ENCODE data around the gene CACNG7.

CACNG7 gene

GRCh38 chr19:53961523-53962356, 52.7 kb downstream of the CACNG7 start:
- peaks cover 21 to 26% of the 10 kb centered on the region in 2 donors for H3K4me1 Mint-ChIP-seq
- H3K27ac Mint-ChIP-seq: peak overlapping the region; percentile 38
- peaks cover 79 to 84% of the 10 kb centered on the region in 2 donors for H3K27me3 Mint-ChIP-seq
- peaks cover 0 to 2% of the 10 kb centered on the region in 2 donors for H3K9me3 Mint-ChIP-seq
- DNase-seq (no peak), ATAC-seq (replicated peaks) (no peak)
- H3K36me3 Mint-ChIP-seq: no peaks in the 10 kb centered on the region
- no peak overlapping the region for H3K4me3 Mint-ChIP-seq

GRCh38 chr19:53962887-53963431, 53.9 kb downstream of the CACNG7 start, which contains the start of gene CACNG8:
Gene CACNG8, plus strand, starts transcription at chr19:53962937.
- DNase-seq (no peak), ATAC-seq (replicated peaks) (no peak)
- Mint-ChIP-seq H3K9me3 (peaks cover 0 to 2% of the 10 kb centered on the region in 2 donors), H3K36me3 (no peaks in the 10 kb centered on the region), H3K27me3 (peaks cover 78 to 79% of the 10 kb centered on the region in 2 donors), H3K4me1 (peaks cover 18 to 23% of the 10 kb centered on the region in 2 donors), H3K4me3 (peak within 1 kb of the TSS in 1 of 2 donors; percentile 18), H3K27ac (peak within 1 kb of the TSS; percentile 38)

GRCh38 chr19:53965091-53965490, 56.0 kb downstream of the CACNG7 start:
- Mint-ChIP-seq H3K27ac (no peak overlapping the region), H3K9me3 (peaks cover 0 to 1% of the 10 kb centered on the region in 2 donors), H3K27me3 (peaks cover 61 to 66% of the 10 kb centered on the region in 2 donors), H3K4me3 (no peak overlapping the region), H3K36me3 (no peaks in the 10 kb centered on the region), H3K4me1 (peaks cover 16 to 18% of the 10 kb centered on the region in 2 donors)
- ATAC-seq (replicated peaks): no peak
- DNase-seq: no peak

- ATAC-seq (replicated peaks): no peak
- H3K4me1 Mint-ChIP-seq: peaks cover 5 to 6% of the 10 kb centered on the region in 2 donors
- no peaks in the 10 kb centered on the region for H3K9me3 Mint-ChIP-seq
- H3K27ac Mint-ChIP-seq: no peak overlapping the region
- no peak for DNase-seq
- no peaks in the 10 kb centered on the region for H3K36me3 Mint-ChIP-seq
- H3K4me3 Mint-ChIP-seq: no peak overlapping the region
- H3K27me3 Mint-ChIP-seq: peaks cover 50 to 58% of the 10 kb centered on the region in 2 donors
Observed at GRCh38 chr19:53966931-53967330, 57.9 kb downstream of the CACNG7 start.

- no peak overlapping the region for H3K27ac Mint-ChIP-seq
- H3K36me3 Mint-ChIP-seq: no peaks in the 10 kb centered on the region
- no peak overlapping the region for H3K4me3 Mint-ChIP-seq
- H3K9me3 Mint-ChIP-seq: no peaks in the 10 kb centered on the region
- H3K27me3 Mint-ChIP-seq: peaks cover 50 to 56% of the 10 kb centered on the region in 2 donors
- H3K4me1 Mint-ChIP-seq: peaks cover 0 to 3% of the 10 kb centered on the region in 2 donors
- ATAC-seq (replicated peaks) (no peak), DNase-seq (no peak)
Observed at GRCh38 chr19:53969366-53969765, 60.3 kb downstream of the CACNG7 start.

- H3K9me3 Mint-ChIP-seq: no peaks in the 10 kb centered on the region
- peaks cover 40 to 51% of the 10 kb centered on the region in 2 donors for H3K27me3 Mint-ChIP-seq
- DNase-seq (no peak), ATAC-seq (replicated peaks) (no peak)
- no peaks in the 10 kb centered on the region for H3K36me3 Mint-ChIP-seq
- H3K4me1 Mint-ChIP-seq: no peaks in the 10 kb centered on the region
- H3K4me3 Mint-ChIP-seq: no peak overlapping the region
- H3K27ac Mint-ChIP-seq: no peak overlapping the region
Observed at GRCh38 chr19:53971673-53972072, 62.6 kb downstream of the CACNG7 start.

GRCh38 chr19:53977429-53977990, 68.4 kb downstream of the CACNG7 start:
- Mint-ChIP-seq H3K36me3 (peaks cover 4 to 18% of the 10 kb centered on the region in 2 donors), H3K9me3 (peaks cover 16 to 20% of the 10 kb centered on the region in 2 donors), H3K4me1 (peaks cover 21 to 24% of the 10 kb centered on the region in 2 donors), H3K4me3 (peak overlapping the region; percentile 64 to 75), H3K27ac (no peak overlapping the region), H3K27me3 (peaks cover 68 to 76% of the 10 kb centered on the region in 2 donors)
- ATAC-seq (replicated peaks): peak; percentile 90 to 92
- DNase-seq: peak; percentile 38

- H3K27ac Mint-ChIP-seq: no peak overlapping the region
- H3K27me3 Mint-ChIP-seq: peaks cover 62 to 70% of the 10 kb centered on the region in 2 donors
- H3K9me3 Mint-ChIP-seq: peaks cover 16 to 20% of the 10 kb centered on the region in 2 donors
- peak overlapping the region; percentile 64 to 75 for H3K4me3 Mint-ChIP-seq
- peaks cover 21 to 24% of the 10 kb centered on the region in 2 donors for H3K4me1 Mint-ChIP-seq
- ATAC-seq (replicated peaks) (peak in 1 of 2 donors; percentile 30), DNase-seq (no peak)
- H3K36me3 Mint-ChIP-seq: peaks cover 4 to 18% of the 10 kb centered on the region in 2 donors
Observed at GRCh38 chr19:53977991-53978731, 69.1 kb downstream of the CACNG7 start.

- Mint-ChIP-seq H3K9me3 (peaks cover 16 to 20% of the 10 kb centered on the region in 2 donors), H3K27ac (no peak overlapping the region), H3K4me3 (peak overlapping the region; percentile 12 to 49), H3K36me3 (peaks cover 4 to 18% of the 10 kb centered on the region in 2 donors), H3K27me3 (peaks cover 59 to 63% of the 10 kb centered on the region in 2 donors), H3K4me1 (peaks cover 21 to 24% of the 10 kb centered on the region in 2 donors)
- DNase-seq (no peak), ATAC-seq (replicated peaks) (no peak)
Observed at GRCh38 chr19:53978975-53979801, 70.1 kb downstream of the CACNG7 start.

GRCh38 chr19:53980539-53981375, 71.7 kb downstream of the CACNG7 start:
- peaks cover 21 to 24% of the 10 kb centered on the region in 2 donors for H3K4me1 Mint-ChIP-seq
- peaks cover 55 to 61% of the 10 kb centered on the region in 2 donors for H3K27me3 Mint-ChIP-seq
- peak overlapping the region; percentile 80 for H3K27ac Mint-ChIP-seq
- H3K4me3 Mint-ChIP-seq: peak overlapping the region; percentile 46 to 50
- ATAC-seq (replicated peaks) (no peak), DNase-seq (no peak)
- H3K36me3 Mint-ChIP-seq: peaks cover 4 to 18% of the 10 kb centered on the region in 2 donors
- peaks cover 16 to 20% of the 10 kb centered on the region in 2 donors for H3K9me3 Mint-ChIP-seq

GRCh38 chr19:53981376-53981951, 72.4 kb downstream of the CACNG7 start:
- Mint-ChIP-seq H3K4me3 (peak overlapping the region; percentile 30 to 38), H3K27me3 (peaks cover 49 to 54% of the 10 kb centered on the region in 2 donors), H3K4me1 (peaks cover 21 to 24% of the 10 kb centered on the region in 2 donors), H3K9me3 (peaks cover 16 to 20% of the 10 kb centered on the region in 2 donors), H3K36me3 (peaks cover 4 to 18% of the 10 kb centered on the region in 2 donors), H3K27ac (no peak overlapping the region)
- no peak for ATAC-seq (replicated peaks)
- no peak for DNase-seq

GRCh38 chr19:53982001-53982451, 72.9 kb downstream of the CACNG7 start:
- peak overlapping the region in 1 of 2 donors; percentile 38 for H3K4me3 Mint-ChIP-seq
- peaks cover 21 to 24% of the 10 kb centered on the region in 2 donors for H3K4me1 Mint-ChIP-seq
- DNase-seq (no peak), ATAC-seq (replicated peaks) (no peak)
- peaks cover 14 to 20% of the 10 kb centered on the region in 2 donors for H3K9me3 Mint-ChIP-seq
- peaks cover 43 to 48% of the 10 kb centered on the region in 2 donors for H3K27me3 Mint-ChIP-seq
- H3K36me3 Mint-ChIP-seq: peaks cover 4 to 18% of the 10 kb centered on the region in 2 donors
- H3K27ac Mint-ChIP-seq: no peak overlapping the region
